GM23338 (cell line): ENCODE data around the gene EP400. TPM values are rescaled to one million over a fixed set of nuclear protein-coding genes. Genes with fewer than 3 reads are reported as not detected.

Experiments used
- ATAC-seq: fragments of 200-7000 bp; cut with Tn5 transposase; 3 replicates; pipeline ENCODE4 v1.9.1; 2020
- DNase-seq: peaks from one replicate; pipeline ENCODE4 v3.0.0-alpha.2; 2015; ENCODE audit warnings: low spot score
- H2AFZ ChIP-seq: fragments of 200-600 bp; sonication (generic); 2 replicates; pipeline ENCODE4 v1.8.0; 2016; ENCODE audit warnings: antibody characterized with exemption, mild to moderate bottlenecking, moderate library complexity
- H3F3A ChIP-seq: fragments of 200-600 bp; sonication (generic); replicated peaks from 2 replicates; pipeline ENCODE4 v1.8.0; 2017; ENCODE audit warnings: antibody characterized with exemption, mixed run types, low read depth
- H3K27ac ChIP-seq: fragments of 200-600 bp; sonication (generic); 2 replicates; pipeline ENCODE4 v1.6.1; 2016; ENCODE audit warnings: low read depth
- H3K27me3 ChIP-seq: fragments of 200-600 bp; sonication (generic); 2 replicates; pipeline ENCODE4 v1.8.0; 2016; ENCODE audit warnings: mild to moderate bottlenecking, mixed run types, moderate library complexity; ENCODE audit not compliant: insufficient read depth
- H3K36me3 ChIP-seq: fragments of 200-600 bp; sonication (generic); 2 replicates; pipeline ENCODE4 v1.8.0; 2016; ENCODE audit warnings: mild to moderate bottlenecking; ENCODE audit not compliant: insufficient read depth
- H3K4me1 ChIP-seq: fragments of 200-600 bp; sonication (generic); 2 replicates; pipeline ENCODE4 v1.8.0; 2016; ENCODE audit warnings: mild to moderate bottlenecking, moderate library complexity; ENCODE audit not compliant: insufficient read depth
- H3K4me2 ChIP-seq: fragments of 200-600 bp; sonication (generic); 2 replicates; pipeline ENCODE4 v1.7.1; 2017; ENCODE audit warnings: mixed run types
- H3K4me3 ChIP-seq: fragments of 200-600 bp; sonication (generic); 2 replicates; pipeline ENCODE4 v1.6.1; 2016; ENCODE audit warnings: mixed run types
- H3K79me2 ChIP-seq: fragments of 200-600 bp; sonication (generic); replicated peaks from 2 replicates; pipeline ENCODE4 v1.8.0; 2017; ENCODE audit warnings: mild to moderate bottlenecking; ENCODE audit not compliant: insufficient read depth
- H3K9me2 ChIP-seq: fragments of 200-600 bp; sonication (generic); 2 replicates; pipeline ENCODE4 v1.8.0; 2017; ENCODE audit not compliant: insufficient read depth
- H4K20me1 ChIP-seq: fragments of 200-600 bp; sonication (generic); replicated peaks from 2 replicates; pipeline ENCODE4 v1.8.0; 2017; ENCODE audit warnings: mild to moderate bottlenecking; ENCODE audit not compliant: insufficient read depth
- H3K27ac Mint-ChIP-seq: 2 replicates; pipeline ENCODE4 v1.8.0; 2020; ENCODE audit warnings: inconsistent platforms, mild to moderate bottlenecking, moderate library complexity, mixed read lengths
- H3K27me3 Mint-ChIP-seq: 3 replicates; pipeline ENCODE4 v1.8.0; 2022; ENCODE audit warnings: low read depth, mild to moderate bottlenecking, moderate library complexity, mixed read lengths, inconsistent platforms; ENCODE audit not compliant: insufficient read depth, poor library complexity
- H3K36me3 Mint-ChIP-seq: 3 replicates; pipeline ENCODE4 v1.8.0; 2021; ENCODE audit warnings: low read depth, mild to moderate bottlenecking, inconsistent platforms, moderate library complexity, mixed read lengths
- H3K4me1 Mint-ChIP-seq: 3 replicates; pipeline ENCODE4 v1.8.0; 2020; ENCODE audit warnings: mild to moderate bottlenecking, inconsistent platforms, mixed read lengths
- H3K4me3 Mint-ChIP-seq: 3 replicates; pipeline ENCODE4 v1.8.0; 2021; ENCODE audit warnings: moderate library complexity, mild to moderate bottlenecking, inconsistent platforms, mixed read lengths
- H3K9me3 Mint-ChIP-seq: 3 replicates; pipeline ENCODE4 v1.8.0; 2020; ENCODE audit warnings: moderate library complexity, mild to moderate bottlenecking, inconsistent platforms, mixed read lengths
- CTCF ChIP-seq, 2 experiments: fragments of 200-600 bp in 1 of 2; sonication (generic) in 1 of 2; conservative IDR thresholded peaks; 2 replicates each; pipeline versions ENCODE4 v1.5.1 to v1.6.1; 2016 to 2017; ENCODE audit warnings: antibody characterized with exemption in 2 of 2, low read depth in 2 of 2, mild to moderate bottlenecking in 2 of 2, moderate library complexity in 1 of 2
- EZH2 ChIP-seq: fragments of 200-600 bp; sonication (generic); IDR thresholded peaks from one replicate; pipeline ENCODE4 v1.8.0; 2017; ENCODE audit warnings: antibody characterized with exemption, mild to moderate bottlenecking, low read depth; ENCODE audit not compliant: unreplicated experiment
- EZH2phosphoT487 ChIP-seq: fragments of 200-600 bp; sonication (generic); IDR thresholded peaks from one replicate; pipeline ENCODE4 v1.8.1; 2018; ENCODE audit warnings: antibody characterized with exemption; ENCODE audit not compliant: unreplicated experiment
- POLR2AphosphoS5 ChIP-seq: IDR thresholded peaks from 2 replicates; pipeline ENCODE4 v1.6.1; 2016; ENCODE audit warnings: antibody characterized with exemption, low read depth
- STAT1 ChIP-seq: IDR thresholded peaks from one replicate; pipeline ENCODE4 v1.6.1; 2016; ENCODE audit warnings: antibody characterized with exemption; ENCODE audit not compliant: unreplicated experiment
- ZNF331 ChIP-seq: fragments of 250-450 bp; sonication (Bioruptor Pico); IDR thresholded peaks from 2 replicates; pipeline ENCODE4 v1.5.0; 2020; ENCODE audit warnings: low read depth, mild to moderate bottlenecking, moderate library complexity
- polyA plus RNA-seq: library from polyadenylated mRNA; unstranded; fragments of >200 nt; fragmentation: Nextera tagmentation; extraction: Ambion mirVana; gene quantifications from 2 replicates; pipeline ENCODE4 v1.2.1, GENCODE V29; 2016
- total RNA-seq: library from RNA; depleted of rRNA; stranded (reverse); fragments of >200 nt; shearing (Covaris generic); gene quantifications from 2 replicates; pipeline ENCODE4 v1.2.3, GENCODE V29; 2014
- TF ChIP-seq, protein P1 (sequence below): IDR thresholded peaks from one replicate; pipeline ENCODE4 v1.6.1; 2018; ENCODE audit warnings: antibody characterized with exemption; ENCODE audit not compliant: unreplicated experiment

EP400 gene
- total and polyA plus RNA-seq, 2 experiments from 2014 or later: 26.3 to 57.2 TPM

DNA sequence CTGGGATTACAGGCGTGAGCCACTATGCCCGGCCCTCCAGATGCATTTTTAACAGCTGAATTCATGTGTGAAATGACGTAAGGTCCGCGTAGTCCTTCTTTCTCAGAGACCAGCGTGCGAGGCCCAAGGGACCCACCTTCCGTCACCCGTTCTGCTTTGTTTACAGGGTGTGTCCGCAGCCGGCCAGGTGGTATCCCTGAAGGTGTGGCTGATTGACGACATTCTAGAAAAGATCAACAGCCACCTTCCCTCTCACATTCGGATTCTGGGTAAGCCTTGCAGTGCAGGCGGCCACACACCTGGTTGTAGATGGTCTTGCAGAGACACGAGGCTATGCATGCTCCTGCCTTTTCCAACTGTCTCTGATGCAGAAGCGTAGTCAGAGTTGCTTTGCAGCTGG, 10.7 kb upstream of the EP400 start:
- no peak overlapping the region for H2AFZ ChIP-seq
- Mint-ChIP-seq H3K9me3 (no peaks in the 10 kb centered on the region; the same call in 2 of the 3 replicates), H3K27me3 (peaks cover 8% of the 10 kb centered on the region), H3K27ac (0 out of 2 replicates have a peak overlapping the region, but pooled peaks have one; percentile 40), H3K4me1 (no peaks in the 10 kb centered on the region), H3K4me3 (no peak overlapping the region), H3K36me3 (peaks cover 94% of the 10 kb centered on the region)
- H3K4me3 ChIP-seq: no peak overlapping the region
- ATAC-seq (no peak), DNase-seq (no peak)
- H3K27ac ChIP-seq: peak overlapping the region; percentile 45; the same call in 1 of the 2 replicates
- TF ChIP-seq EZH2phosphoT487 (no peak), CTCF (conservative IDR thresholded peaks at IDR 0.05; ENCODE audit: low read depth in 2 of 2) (no peak), ZNF331 (no peak), EZH2 (no peak)
- TF ChIP-seq, protein P1, sequence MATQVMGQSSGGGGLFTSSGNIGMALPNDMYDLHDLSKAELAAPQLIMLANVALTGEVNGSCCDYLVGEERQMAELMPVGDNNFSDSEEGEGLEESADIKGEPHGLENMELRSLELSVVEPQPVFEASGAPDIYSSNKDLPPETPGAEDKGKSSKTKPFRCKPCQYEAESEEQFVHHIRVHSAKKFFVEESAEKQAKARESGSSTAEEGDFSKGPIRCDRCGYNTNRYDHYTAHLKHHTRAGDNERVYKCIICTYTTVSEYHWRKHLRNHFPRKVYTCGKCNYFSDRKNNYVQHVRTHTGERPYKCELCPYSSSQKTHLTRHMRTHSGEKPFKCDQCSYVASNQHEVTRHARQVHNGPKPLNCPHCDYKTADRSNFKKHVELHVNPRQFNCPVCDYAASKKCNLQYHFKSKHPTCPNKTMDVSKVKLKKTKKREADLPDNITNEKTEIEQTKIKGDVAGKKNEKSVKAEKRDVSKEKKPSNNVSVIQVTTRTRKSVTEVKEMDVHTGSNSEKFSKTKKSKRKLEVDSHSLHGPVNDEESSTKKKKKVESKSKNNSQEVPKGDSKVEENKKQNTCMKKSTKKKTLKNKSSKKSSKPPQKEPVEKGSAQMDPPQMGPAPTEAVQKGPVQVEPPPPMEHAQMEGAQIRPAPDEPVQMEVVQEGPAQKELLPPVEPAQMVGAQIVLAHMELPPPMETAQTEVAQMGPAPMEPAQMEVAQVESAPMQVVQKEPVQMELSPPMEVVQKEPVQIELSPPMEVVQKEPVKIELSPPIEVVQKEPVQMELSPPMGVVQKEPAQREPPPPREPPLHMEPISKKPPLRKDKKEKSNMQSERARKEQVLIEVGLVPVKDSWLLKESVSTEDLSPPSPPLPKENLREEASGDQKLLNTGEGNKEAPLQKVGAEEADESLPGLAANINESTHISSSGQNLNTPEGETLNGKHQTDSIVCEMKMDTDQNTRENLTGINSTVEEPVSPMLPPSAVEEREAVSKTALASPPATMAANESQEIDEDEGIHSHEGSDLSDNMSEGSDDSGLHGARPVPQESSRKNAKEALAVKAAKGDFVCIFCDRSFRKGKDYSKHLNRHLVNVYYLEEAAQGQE: no peak
- H3F3A ChIP-seq: peaks cover 3% of the 10 kb centered on the region; the same call in 1 of the 2 replicates
- no peaks in the 10 kb centered on the region for H3K4me1 ChIP-seq
- H3K9me2 ChIP-seq: no peaks in the 10 kb centered on the region
- H3K27me3 ChIP-seq: no peaks in the 10 kb centered on the region
- H4K20me1 ChIP-seq: peaks cover 9% of the 10 kb centered on the region; the same call in 1 of the 2 replicates
- no peak overlapping the region for H3K4me2 ChIP-seq
- no peaks in the 10 kb centered on the region; the same call in 1 of the 2 replicates for H3K79me2 ChIP-seq
- peaks cover 48% of the 10 kb centered on the region for H3K36me3 ChIP-seq

DNA sequence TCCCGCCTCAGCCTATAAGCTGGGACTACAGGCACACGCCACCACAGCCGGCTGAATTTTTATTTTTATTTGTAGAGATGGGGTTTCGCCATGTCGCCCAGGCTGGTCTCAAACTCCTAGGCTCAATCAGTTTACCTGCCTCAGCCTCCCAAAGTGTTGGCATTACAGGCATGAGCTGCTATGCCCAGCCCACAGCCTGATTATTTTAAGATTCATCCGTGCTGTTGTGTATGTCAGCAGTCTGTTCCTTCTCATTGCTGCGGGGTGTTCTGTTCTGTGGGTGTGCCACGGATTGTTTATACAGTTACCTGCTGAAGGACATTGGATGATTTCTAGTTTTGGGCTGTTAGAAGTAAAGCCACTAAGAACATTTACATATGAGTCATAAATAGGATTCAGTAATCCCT, 9.6 kb upstream of the EP400 start:
- Histone ChIP-seq H3K27me3 (no peaks in the 10 kb centered on the region), H3K4me3 (no peak overlapping the region), H3K27ac (no peak overlapping the region), H3F3A (peaks cover 6% of the 10 kb centered on the region; the same call in 1 of the 2 replicates), H2AFZ (no peak overlapping the region), H3K4me1 (no peaks in the 10 kb centered on the region), H3K36me3 (peaks cover 42% of the 10 kb centered on the region), H3K4me2 (no peak overlapping the region), H3K9me2 (no peaks in the 10 kb centered on the region), H3K79me2 (no peaks in the 10 kb centered on the region; the same call in 1 of the 2 replicates), H4K20me1 (peaks cover 9% of the 10 kb centered on the region; the same call in 1 of the 2 replicates)
- H3K4me1 Mint-ChIP-seq: no peaks in the 10 kb centered on the region
- ATAC-seq (no peak), DNase-seq (no peak)
- H3K27ac Mint-ChIP-seq: no peak overlapping the region
- peaks cover 95% of the 10 kb centered on the region for H3K36me3 Mint-ChIP-seq
- TF ChIP-seq POLR2AphosphoS5 (no peak), STAT1 (no peak)
- H3K27me3 Mint-ChIP-seq: peaks cover 8% of the 10 kb centered on the region
- peaks cover 2% of the 10 kb centered on the region; the same call in 2 of the 3 replicates for H3K9me3 Mint-ChIP-seq
- no peak overlapping the region for H3K4me3 Mint-ChIP-seq
